Fibroblast of skin of left quadriceps (primary cell): Measurements from ENCODE around the gene FAM13B.
"Not testable (repeated sequence)": the region's sequence is repeated elsewhere in the genome, so short reads cannot be mapped to it uniquely, and the experiment has no call there.

Experiments
- DNase-seq, 2 experiments: peaks; one replicate each; pipeline ENCODE4 v3.0.0-alpha.2; 2013; ENCODE audit warnings: low read depth in 2 of 2

Gene FAM13B

GRCh38 chr5:138035605-138036537, 3.0 kb upstream of the FAM13B start:
- DNase-seq = peak; percentile 68 to 72

GRCh38 chr5:138033907-138034306, 1.0 kb upstream of the FAM13B start:
- DNase-seq = peak in 1 of 2 experiments; percentile 30

- DNase-seq = no peak
These were observed 518 bp upstream of the FAM13B start for GRCh38 chr5:138033386-138033808.

- no peak for DNase-seq
These were observed 779 bp downstream of the FAM13B start for GRCh38 chr5:138032028-138032571.

- DNase-seq = no peak
These were observed 2.9 kb downstream of the FAM13B start for GRCh38 chr5:138029944-138030343.

GRCh38 chr5:138029501-138029900, 3.4 kb downstream of the FAM13B start:
- no peak for DNase-seq

GRCh38 chr5:138028971-138029365, 3.9 kb downstream of the FAM13B start:
- no peak for DNase-seq

GRCh38 chr5:138028262-138028970, 4.5 kb downstream of the FAM13B start:
- DNase-seq = not testable (repeated sequence)

- DNase-seq = not testable (repeated sequence)
These were observed 6.1 kb downstream of the FAM13B start for GRCh38 chr5:138026793-138027192.

GRCh38 chr5:138025285-138025684, 7.6 kb downstream of the FAM13B start:
- DNase-seq = no peak

- DNase-seq = no peak
These were observed 8.8 kb downstream of the FAM13B start for GRCh38 chr5:138024117-138024516.

GRCh38 chr5:138022912-138023311, 10.0 kb downstream of the FAM13B start:
- no peak for DNase-seq

- DNase-seq = no peak
These were observed 11.1 kb downstream of the FAM13B start for GRCh38 chr5:138021771-138022170.

GRCh38 chr5:138018849-138019248, 14.0 kb downstream of the FAM13B start:
- no peak for DNase-seq

GRCh38 chr5:138015916-138016315, 17.0 kb downstream of the FAM13B start:
- DNase-seq = no peak

- DNase-seq = no peak
These were observed 20.9 kb downstream of the FAM13B start for GRCh38 chr5:138011991-138012390.

GRCh38 chr5:138000102-138000723, 32.7 kb downstream of the FAM13B start:
- no peak for DNase-seq

GRCh38 chr5:137997726-137998213, 35.1 kb downstream of the FAM13B start:
- no peak for DNase-seq

GRCh38 chr5:137995749-137996128, 37.1 kb downstream of the FAM13B start:
- DNase-seq = no peak

GRCh38 chr5:137995077-137995748, 37.7 kb downstream of the FAM13B start:
- peak; percentile 3 to 6 for DNase-seq

- DNase-seq = no peak
These were observed 38.3 kb downstream of the FAM13B start for GRCh38 chr5:137994556-137994955.
